Mucosa of descending colon (tissue), 3 donors: ENCODE measurements around the gene MAPKAP1. TPM values are rescaled to one million over a fixed set of nuclear protein-coding genes. Genes with fewer than 3 reads are reported as not detected.

Source experiments
- ATAC-seq: fragments of 200-7000 bp; cut with Tn5 transposase; one replicate; pipeline ENCODE4 v1.9.1; 2020; ENCODE audit warnings: mild to moderate bottlenecking, moderate library complexity
- DNase-seq, 3 donors: peaks; one replicate each; pipeline ENCODE4 v3.0.0-alpha.2; 2020
- H3K36me3 ChIP-seq: fragments of 200-600 bp; one replicate; pipeline ENCODE4 v1.8.0; 2021; ENCODE audit warnings: low read depth, mild to moderate bottlenecking
- H3K4me1 ChIP-seq: fragments of 200-600 bp; one replicate; pipeline ENCODE4 v1.8.0; 2021; ENCODE audit warnings: low read depth, mild to moderate bottlenecking
- H3K4me3 ChIP-seq: fragments of 200-600 bp; one replicate; pipeline ENCODE4 v1.8.0; 2021; ENCODE audit warnings: mild to moderate bottlenecking
- H3K9me3 ChIP-seq: fragments of 200-600 bp; one replicate; pipeline ENCODE4 v1.8.0; 2021; ENCODE audit warnings: mild to moderate bottlenecking
- intact Hi-C, 2 donors: fragments of 100-400 bp; cut with DNase I in 1 of 2; cut with micrococcal nuclease in 1 of 2; formaldehyde crosslinking; loops; one replicate each; pipeline versions ENCODE4 v1.11.0 to v1.11.1; 2022; cut with DNase I, micrococcal nuclease
- total RNA-seq, 3 donors: library from RNA; stranded (reverse); fragmentation: NEBNext Ultra II Directional in 2 of 3; extraction: Animal tissue kit (Norgen Biotek cat#: 25700) in 2 of 3; gene quantifications; one replicate each; pipeline versions ENCODE4 v1.2.1 to v1.2.4, GENCODE V29; 2021 to 2023
- TF ChIP-seq, protein P1 (sequence below): fragments of 200-600 bp; IDR thresholded peaks from one replicate; pipeline ENCODE4 v1.8.0; 2022; ENCODE audit warnings: antibody characterized with exemption, mild to moderate bottlenecking
- donor health status: DM: no; HTN: no; CAD: no; lungs with moderate emphysema.
- donor health status: DM: no; HTN: no; CAD: no.
- donor health status: DM: no; HTN: yes; CAD: no.

MAPKAP1 gene
- total RNA-seq, 3 donors from 2014 or later: 73.2 to 98.4 (median 84.9) TPM

GRCh38 chr9:125399165-125399564, 307.8 kb downstream of the MAPKAP1 start:
- DNase-seq (no peak), ATAC-seq (no peak)
- no peak overlapping the region for H3K4me3 ChIP-seq
- no peaks in the 10 kb centered on the region for H3K4me1 ChIP-seq
- intact Hi-C loops: no loop called here
- no peaks in the 10 kb centered on the region for H3K9me3 ChIP-seq
- TF ChIP-seq, protein P1, sequence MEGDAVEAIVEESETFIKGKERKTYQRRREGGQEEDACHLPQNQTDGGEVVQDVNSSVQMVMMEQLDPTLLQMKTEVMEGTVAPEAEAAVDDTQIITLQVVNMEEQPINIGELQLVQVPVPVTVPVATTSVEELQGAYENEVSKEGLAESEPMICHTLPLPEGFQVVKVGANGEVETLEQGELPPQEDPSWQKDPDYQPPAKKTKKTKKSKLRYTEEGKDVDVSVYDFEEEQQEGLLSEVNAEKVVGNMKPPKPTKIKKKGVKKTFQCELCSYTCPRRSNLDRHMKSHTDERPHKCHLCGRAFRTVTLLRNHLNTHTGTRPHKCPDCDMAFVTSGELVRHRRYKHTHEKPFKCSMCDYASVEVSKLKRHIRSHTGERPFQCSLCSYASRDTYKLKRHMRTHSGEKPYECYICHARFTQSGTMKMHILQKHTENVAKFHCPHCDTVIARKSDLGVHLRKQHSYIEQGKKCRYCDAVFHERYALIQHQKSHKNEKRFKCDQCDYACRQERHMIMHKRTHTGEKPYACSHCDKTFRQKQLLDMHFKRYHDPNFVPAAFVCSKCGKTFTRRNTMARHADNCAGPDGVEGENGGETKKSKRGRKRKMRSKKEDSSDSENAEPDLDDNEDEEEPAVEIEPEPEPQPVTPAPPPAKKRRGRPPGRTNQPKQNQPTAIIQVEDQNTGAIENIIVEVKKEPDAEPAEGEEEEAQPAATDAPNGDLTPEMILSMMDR: no peak
- H3K36me3 ChIP-seq: no peaks in the 10 kb centered on the region

- DNase-seq (no peak), ATAC-seq (no peak)
- intact Hi-C loops: no loop called here
These were observed 308.8 kb downstream of the MAPKAP1 start for GRCh38 chr9:125398243-125398642.

GRCh38 chr9:125397736-125398135, 309.3 kb downstream of the MAPKAP1 start:
- TF ChIP-seq, protein P1: no peak
- Histone ChIP-seq H3K9me3 (no peaks in the 10 kb centered on the region), H3K4me3 (no peak overlapping the region), H3K36me3 (no peaks in the 10 kb centered on the region), H3K4me1 (no peaks in the 10 kb centered on the region)
- intact Hi-C loops: no loop called here
- ATAC-seq: no peak
- DNase-seq: no peak

More at GRCh38 chr9:125398243-125398642, 308.8 kb downstream of the MAPKAP1 start:
- Histone ChIP-seq H3K4me1 (no peaks in the 10 kb centered on the region), H3K4me3 (no peak overlapping the region), H3K36me3 (no peaks in the 10 kb centered on the region), H3K9me3 (no peaks in the 10 kb centered on the region)
- TF ChIP-seq, protein P1: no peak

GRCh38 chr9:125396799-125397198, 310.2 kb downstream of the MAPKAP1 start:
- intact Hi-C loops: no loop called here
- TF ChIP-seq, protein P1: no peak
- no peaks in the 10 kb centered on the region for H3K4me1 ChIP-seq
- no peak for DNase-seq
- no peak overlapping the region for H3K4me3 ChIP-seq
- H3K36me3 ChIP-seq: no peaks in the 10 kb centered on the region
- ATAC-seq: no peak
- H3K9me3 ChIP-seq: no peaks in the 10 kb centered on the region

- no peak for ATAC-seq
- TF ChIP-seq, protein P1: no peak
- DNase-seq: no peak
- Histone ChIP-seq H3K4me3 (no peak overlapping the region), H3K4me1 (no peaks in the 10 kb centered on the region), H3K36me3 (no peaks in the 10 kb centered on the region), H3K9me3 (no peaks in the 10 kb centered on the region)
- intact Hi-C loops: no loop called here
These were observed 313.6 kb downstream of the MAPKAP1 start for GRCh38 chr9:125393426-125393825.

DNA sequence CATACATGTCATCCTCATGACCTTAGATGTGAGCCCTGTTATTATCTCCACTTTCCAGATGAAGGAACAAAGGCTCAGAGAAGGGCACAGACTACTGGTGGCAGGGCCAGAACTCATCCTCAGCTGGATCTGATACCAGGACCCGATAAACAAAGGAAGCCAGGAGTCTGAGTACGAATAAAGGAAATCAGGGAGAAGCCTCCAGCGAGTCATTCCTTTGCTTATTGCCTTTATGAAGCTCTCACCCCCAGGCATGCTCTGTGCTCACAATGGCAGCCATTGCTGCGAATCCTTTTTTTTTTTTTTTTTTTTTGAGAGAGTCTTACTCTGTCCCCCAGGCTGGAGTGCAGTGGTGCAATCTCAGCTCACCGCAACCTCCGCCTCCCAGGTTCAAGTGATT, 315.3 kb downstream of the MAPKAP1 start:
- Histone ChIP-seq H3K4me3 (no peak overlapping the region), H3K9me3 (no peaks in the 10 kb centered on the region), H3K4me1 (no peaks in the 10 kb centered on the region), H3K36me3 (no peaks in the 10 kb centered on the region)
- intact Hi-C loops: no loop called here
- TF ChIP-seq, protein P1: no peak
- no peak for DNase-seq
- ATAC-seq: no peak
